CD4-positive, alpha-beta T cell treated with Interleukin-17A for 4 hours (primary cell): ENCODE measurements around the gene ADGRB2.

Source experiments
- DNase-seq: peaks from one replicate; pipeline ENCODE4 v3.0.0-alpha.2; 2020; ENCODE audit warnings: mixed read lengths

The ADGRB2 gene

DNA sequence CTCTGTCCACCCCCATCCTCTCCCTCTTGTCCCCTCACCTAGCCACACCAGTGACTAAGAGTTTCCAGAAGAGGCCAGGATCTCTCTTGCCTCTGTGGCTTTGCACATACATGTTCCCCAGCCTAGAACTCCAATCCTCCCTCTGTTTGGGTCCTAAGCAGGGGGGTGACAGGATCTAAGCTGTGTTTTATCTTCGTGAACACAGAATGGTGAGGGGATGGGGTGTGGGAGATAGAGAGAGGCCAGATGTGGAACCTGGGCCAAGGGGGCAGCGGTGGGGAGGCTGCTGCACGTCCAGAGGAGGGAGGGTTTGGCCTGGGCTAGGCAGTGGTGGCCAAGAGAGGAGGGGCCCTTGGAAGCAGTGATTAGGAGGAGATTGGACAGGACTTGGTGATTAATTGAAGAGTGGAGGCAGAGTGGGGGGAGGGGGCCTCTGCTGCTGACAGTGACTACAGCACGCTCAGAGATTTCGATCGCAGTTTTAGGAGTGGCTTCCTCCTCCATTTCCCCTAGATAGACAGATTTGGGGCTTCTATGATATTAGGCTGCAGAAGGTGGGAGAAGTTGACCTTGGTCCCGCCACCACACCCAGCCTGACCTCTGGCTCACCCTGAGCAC, 17.1 kb upstream of the ADGRB2 start:
- no peak for DNase-seq

DNA sequence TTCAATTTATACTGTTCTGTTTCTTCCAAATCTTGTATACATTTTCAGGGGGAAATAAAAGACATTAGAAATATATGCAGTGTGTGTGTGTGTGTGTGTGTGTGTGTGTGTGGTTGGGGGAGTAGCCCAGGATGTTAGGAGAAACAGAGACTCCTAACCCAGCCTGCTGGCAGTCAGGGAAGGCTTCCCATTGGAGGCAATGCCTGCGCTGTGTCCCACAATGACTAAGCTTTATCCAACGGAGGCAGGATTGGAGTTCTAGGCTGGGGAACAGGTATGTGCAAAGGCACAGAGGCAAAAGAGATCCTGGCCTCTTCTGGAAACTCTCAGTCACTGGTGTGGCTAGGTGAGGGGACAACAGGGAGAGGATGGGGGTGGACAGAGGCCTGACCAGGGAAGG, 16.5 kb upstream of the ADGRB2 start:
- DNase-seq = no peak

- DNase-seq = no peak
Measured at GRCh38 chr1:31779687-31780086, 15.5 kb upstream of the ADGRB2 start.

DNA sequence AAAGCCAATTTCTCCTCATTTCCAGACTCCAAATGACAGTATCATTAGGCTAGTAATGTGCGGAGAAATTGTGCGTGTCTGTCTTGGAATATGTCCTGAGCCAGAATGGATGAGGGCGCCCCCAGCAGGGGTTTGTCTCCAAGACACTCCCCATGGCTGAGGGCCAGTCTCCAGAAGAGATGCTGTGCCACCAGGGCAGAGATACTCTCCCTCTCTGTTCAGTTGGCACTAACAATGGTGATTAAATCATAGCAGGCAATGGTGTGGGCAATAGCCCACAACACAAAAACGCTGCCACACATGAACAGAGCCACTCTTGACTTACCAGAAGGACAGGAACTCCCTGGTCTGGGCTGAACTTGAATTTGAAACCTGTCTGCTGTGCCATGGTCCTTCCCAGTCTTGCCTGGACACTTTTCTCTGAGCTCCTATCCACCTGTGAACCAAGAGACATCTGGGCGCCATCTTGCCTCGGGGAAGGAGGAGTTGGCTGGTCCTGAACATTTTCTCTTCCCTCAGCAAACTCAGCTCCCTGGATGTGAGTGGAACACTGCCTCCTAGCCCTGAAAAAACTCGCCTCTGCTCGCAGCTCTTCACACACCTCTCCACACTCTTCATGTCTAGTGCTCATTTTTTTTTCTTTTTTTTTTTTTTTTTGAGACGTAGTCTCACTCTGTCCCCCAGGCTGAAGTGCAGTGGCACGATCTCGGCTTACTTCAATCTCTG, 14.8 kb upstream of the ADGRB2 start:
- DNase-seq = no peak

DNA sequence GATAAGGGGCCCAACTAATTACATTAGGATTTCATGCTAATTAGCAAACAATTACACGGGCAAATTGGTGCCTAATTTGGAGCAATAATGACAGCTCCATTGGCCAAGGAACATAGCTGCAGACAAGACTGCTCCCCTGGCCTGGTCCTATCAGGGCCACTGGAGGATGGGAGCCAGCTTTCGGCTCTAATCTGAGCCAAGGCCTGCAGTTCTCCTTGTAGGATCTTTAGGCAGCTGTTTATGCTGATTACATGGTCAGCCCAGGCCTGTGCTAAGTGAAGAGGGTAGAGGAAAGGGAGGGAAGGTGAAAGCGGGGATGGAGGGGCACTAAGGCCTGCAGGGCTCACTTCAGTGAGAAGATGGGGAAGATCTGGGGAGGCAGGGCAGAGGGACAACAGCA, 12.4 kb upstream of the ADGRB2 start:
- no peak for DNase-seq

GRCh38 chr1:31776032-31776431, 11.9 kb upstream of the ADGRB2 start:
- no peak for DNase-seq

- no peak for DNase-seq
Measured at GRCh38 chr1:31775210-31775999, 11.3 kb upstream of the ADGRB2 start.

- DNase-seq = no peak
Measured at GRCh38 chr1:31774495-31774894, 10.4 kb upstream of the ADGRB2 start.

GRCh38 chr1:31773861-31774260, 9.7 kb upstream of the ADGRB2 start:
- no peak for DNase-seq

DNA sequence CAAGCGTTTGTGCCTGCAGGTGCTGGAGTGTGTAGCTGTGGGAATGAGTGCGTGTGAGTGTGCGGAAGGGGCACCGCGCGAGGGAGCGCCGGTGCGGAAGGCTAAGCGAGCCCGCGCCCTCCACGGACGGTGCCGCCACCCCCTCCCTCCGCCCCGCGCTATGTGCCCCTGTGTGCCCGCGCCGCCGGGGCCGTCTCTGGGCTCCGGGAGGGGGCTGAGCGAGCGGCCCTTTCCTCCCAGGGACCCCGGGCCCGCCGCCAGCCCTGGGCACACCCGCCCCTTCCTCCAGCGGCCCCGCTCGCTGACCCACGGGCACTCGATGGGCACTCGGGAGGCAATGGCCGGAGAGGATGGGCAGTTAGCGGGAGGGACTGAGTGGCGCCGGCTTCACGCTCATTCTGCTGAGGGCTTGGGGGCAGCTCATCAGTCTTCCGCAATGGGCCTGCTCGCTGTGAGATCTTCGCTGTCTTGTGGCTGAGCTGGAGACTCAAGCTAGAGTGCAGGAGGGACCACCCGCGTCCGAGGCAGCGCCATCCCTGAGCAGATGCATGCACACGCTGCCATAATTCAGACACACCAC, 8.6 kb upstream of the ADGRB2 start:
- no peak for DNase-seq

DNA sequence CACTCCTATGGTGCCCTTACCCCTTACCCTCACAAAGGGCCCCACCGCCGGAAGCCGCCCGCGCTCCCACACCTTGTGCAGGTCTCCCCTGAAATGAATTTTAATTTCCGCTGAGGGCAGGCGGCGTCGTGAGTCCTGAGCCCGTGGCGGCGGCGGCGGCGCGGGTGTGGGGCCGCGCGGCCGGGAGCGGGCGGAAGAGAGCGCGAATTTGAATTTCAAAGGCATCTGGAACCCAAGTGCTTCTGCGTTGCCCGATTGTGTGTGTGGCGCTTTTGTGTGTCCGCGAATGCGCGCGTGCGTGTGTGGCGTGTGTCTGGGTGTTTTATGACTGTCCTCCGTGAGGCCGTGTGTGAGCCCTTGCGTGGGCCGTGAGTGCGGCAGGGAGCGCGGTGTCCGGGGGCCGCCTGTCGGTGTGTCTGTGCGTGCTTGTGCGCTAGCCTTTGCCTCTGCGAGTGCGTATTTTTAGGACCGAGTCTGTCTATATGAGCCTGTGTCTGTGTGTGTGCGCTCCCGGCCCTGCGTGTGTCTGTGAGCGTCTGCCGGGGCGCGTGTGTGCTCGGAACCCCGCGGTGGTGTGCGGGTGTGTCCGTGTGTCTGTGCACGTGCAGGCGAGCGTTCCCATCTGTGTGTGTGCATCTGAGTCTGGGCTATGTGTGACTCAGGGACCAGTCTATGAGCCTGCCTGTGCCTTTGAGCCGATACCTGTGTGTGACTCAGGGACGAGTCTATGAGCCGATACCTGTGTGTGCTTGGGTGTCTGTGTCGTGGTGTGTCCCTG, 7.9 kb upstream of the ADGRB2 start:
- DNase-seq = peak; percentile 75

- DNase-seq = no peak
Measured at GRCh38 chr1:31769720-31770390, 5.7 kb upstream of the ADGRB2 start.

DNA sequence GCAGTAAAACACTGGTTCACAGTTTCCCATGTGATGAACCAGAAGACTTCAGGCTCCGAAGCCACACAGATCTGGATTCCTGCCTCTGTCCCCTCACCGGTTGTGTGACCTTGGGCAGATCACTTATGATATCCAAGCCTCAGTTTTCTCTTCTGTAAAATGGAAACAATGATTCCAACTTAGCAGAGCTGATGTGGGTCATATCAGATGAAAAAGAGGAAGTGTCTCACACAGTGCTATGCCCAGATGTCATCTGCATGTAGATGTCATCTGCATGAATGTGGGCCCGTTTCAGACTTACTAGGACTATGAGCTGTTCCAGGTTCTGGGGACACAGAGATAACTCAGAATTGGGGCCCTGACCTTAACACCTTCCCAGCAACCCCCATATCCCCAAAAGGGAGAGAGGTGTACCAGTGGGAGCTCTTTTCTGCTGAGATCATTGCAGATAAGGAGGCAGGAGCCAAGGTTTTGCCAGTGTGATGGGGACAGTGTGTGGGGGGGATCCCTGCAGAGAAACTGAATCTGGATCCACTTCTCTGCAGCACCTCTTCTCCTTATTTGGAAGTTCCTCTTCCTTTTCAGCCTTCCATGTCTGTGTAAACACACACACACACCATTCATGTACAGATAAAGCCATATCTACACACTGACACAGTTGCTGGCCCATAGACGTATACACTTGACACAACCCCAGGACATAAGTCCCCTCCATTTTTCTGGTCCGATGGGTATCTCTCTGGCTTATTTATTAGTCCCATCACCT, 5.0 kb upstream of the ADGRB2 start:
- no peak for DNase-seq

- no peak for DNase-seq
Measured at GRCh38 chr1:31768407-31768907, 4.3 kb upstream of the ADGRB2 start.

DNA sequence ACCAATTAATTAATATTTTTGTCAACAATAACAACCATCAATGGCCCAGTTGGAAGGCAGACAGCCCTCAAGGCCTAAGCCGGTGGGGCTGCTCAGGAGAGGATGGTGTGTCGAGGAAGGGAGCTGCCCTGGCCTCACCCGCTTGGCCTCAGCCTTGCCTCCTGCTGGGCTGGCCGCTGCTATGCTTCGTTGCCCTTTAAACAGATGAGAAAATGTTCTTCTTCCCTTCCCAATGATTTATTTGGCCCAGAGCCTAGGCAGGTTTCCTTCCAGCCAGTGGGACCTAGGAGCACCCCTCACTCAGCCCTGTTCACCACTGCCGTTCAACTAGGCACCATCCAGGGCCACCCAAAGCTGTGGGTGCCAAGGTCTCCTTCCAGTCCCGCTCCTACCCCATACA, 3.1 kb upstream of the ADGRB2 start:
- no peak for DNase-seq

- no peak for DNase-seq
Measured at GRCh38 chr1:31765516-31765915, 1.4 kb upstream of the ADGRB2 start.

- DNase-seq = peak; percentile 40
Measured at GRCh38 chr1:31765041-31765467, 914 bp upstream of the ADGRB2 start.

- DNase-seq = peak; percentile 49
Measured at GRCh38 chr1:31763671-31764311, 349 bp downstream of the ADGRB2 start.

DNA sequence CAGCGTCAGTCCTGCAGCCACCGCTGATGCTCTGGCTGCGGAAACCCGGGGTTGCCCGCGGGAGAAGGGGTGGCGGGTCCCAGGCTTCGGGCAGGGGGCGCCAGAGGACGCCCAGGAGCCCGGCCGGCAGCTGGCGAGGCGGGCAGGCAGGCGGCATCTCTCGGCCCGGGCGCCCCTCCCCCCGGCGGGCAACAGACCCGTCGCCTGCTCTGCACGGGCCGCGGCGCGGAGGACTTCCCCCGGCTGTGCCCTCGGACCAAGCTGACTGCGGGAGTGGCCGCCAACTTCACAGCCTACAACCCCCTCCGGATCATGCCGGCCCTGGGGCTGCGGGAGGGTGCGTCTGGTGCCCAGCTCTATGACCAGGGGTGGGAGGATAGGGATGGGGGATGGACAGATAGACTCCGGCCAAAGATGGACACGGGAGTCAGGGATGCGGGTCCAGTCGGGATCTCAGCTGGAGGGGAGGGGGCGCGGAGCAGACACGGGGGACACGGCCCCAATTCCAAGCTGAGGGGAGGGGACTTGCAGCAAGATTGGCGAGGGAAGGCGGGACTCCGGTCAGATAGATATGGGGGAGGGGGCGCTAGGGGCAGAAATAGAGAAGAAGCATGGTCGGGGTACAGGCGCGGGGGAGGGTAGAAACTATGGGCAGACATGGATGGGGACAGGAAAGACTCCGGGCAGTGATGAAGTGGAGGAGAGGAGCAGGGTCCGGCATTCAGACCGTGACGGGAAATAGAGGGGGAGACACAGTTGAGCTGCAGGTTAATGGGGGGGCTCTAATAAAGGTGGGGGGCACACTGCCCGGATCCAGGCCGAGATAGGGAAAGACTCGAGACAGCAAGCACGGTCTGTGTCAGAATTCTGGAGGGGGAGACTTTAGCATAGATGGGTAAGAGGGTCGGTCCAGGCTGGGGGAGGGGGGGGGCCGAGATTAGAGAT, 1.1 kb downstream of the ADGRB2 start:
- DNase-seq = peak; percentile 82
